HepG2 (cell line): ENCODE measurements around the gene PIP5KL1. TPM values are rescaled to one million over a fixed set of nuclear protein-coding genes. Genes with fewer than 3 reads are reported as not detected.

Source experiments
- ATF7-NPFF ChIP-seq: sonication (generic); formaldehyde crosslinking; IDR thresholded peaks from 2 replicates; pipeline ENCODE4 v1.8.1; 2023; ENCODE audit warnings: mild to moderate bottlenecking, low read depth, missing genetic modification reagents, moderate library complexity
- GATAD1 ChIP-seq: IDR thresholded peaks from 2 replicates; pipeline ENCODE4 v1.6.1; 2016; ENCODE audit warnings: missing genetic modification reagents, missing compliant biosample characterization
- HMG20A ChIP-seq: IDR thresholded peaks from 2 replicates; pipeline ENCODE4 v1.6.1; 2016; ENCODE audit warnings: borderline replicate concordance
- ISX ChIP-seq: sonication (generic); formaldehyde crosslinking; conservative IDR thresholded peaks from 2 replicates; pipeline ENCODE4 v1.5.0; 2020; ENCODE audit warnings: missing genetic modification reagents
- KDM6A ChIP-seq: IDR thresholded peaks from 2 replicates; pipeline ENCODE4 v1.6.1; 2016; ENCODE audit warnings: low read depth
- MIER3 ChIP-seq: IDR thresholded peaks from 2 replicates; pipeline ENCODE4 v1.6.1; 2016; ENCODE audit warnings: missing compliant biosample characterization, borderline replicate concordance
- NFKB2 ChIP-seq: sonication (generic); formaldehyde crosslinking; IDR thresholded peaks from 2 replicates; pipeline ENCODE4 v1.4.0; 2020; ENCODE audit warnings: missing genetic modification reagents, borderline replicate concordance
- PHF5A ChIP-seq: IDR thresholded peaks from one replicate; pipeline ENCODE4 v1.6.1; 2018; ENCODE audit warnings: low read depth, missing genetic modification reagents; ENCODE audit not compliant: unreplicated experiment
- SALL2 ChIP-seq: sonication (generic); formaldehyde crosslinking; IDR thresholded peaks from 2 replicates; pipeline ENCODE4 v1.8.1; 2023; ENCODE audit warnings: mild to moderate bottlenecking, missing genetic modification reagents, inconsistent platforms
- STAT5B ChIP-seq: sonication (generic); formaldehyde crosslinking; IDR thresholded peaks from 2 replicates; pipeline ENCODE4 v1.4.0; 2020; ENCODE audit warnings: missing genetic modification reagents
- ZNF282 ChIP-seq: fragments of 450-650 bp; IDR thresholded peaks from 2 replicates; pipeline ENCODE4 v1.6.1; 2018; ENCODE audit not compliant: partially characterized antibody
- ZNF546 ChIP-seq: sonication (generic); formaldehyde crosslinking; conservative IDR thresholded peaks from 2 replicates; pipeline ENCODE4 v1.8.1; 2023; ENCODE audit warnings: mild to moderate bottlenecking, missing genetic modification reagents
- polyA plus RNA-seq, 8 experiments: library from polyadenylated mRNA; depleted of rRNA in 3 of 8; stranded (reverse) in 7 of 8; unstranded in 1 of 8; fragments of >200 nt; fragmentation: Illumina TruSeq in 4 of 8; extraction: Trizol in 4 of 8; gene quantifications; 2 replicates each; pipeline versions ENCODE4 v1.2.1 to v1.2.3, GENCODE V29; 2011 to 2016; ENCODE audit warnings: low read depth in 4 of 8, missing spikeins in 1 of 8, mixed read lengths in 1 of 8; ENCODE audit not compliant: insufficient read depth in 1 of 8
- total RNA-seq, 5 experiments: library from RNA; depleted of rRNA; stranded (reverse); fragments of >200 nt; fragmentation: Illumina TruSeq; extraction: Trizol; gene quantifications; 2 replicates each; pipeline ENCODE4 v1.2.3, GENCODE V29; 2016; ENCODE audit warnings: low read depth in 1 of 5
- TF ChIP-seq, protein P1 (sequence below): IDR thresholded peaks from 2 replicates; pipeline ENCODE4 v1.4.0; 2020; ENCODE audit warnings: mild to moderate bottlenecking, missing genetic modification reagents
- TF ChIP-seq, protein P2 (sequence below): sonication (generic); formaldehyde crosslinking; IDR thresholded peaks from 2 replicates; pipeline ENCODE4 v1.4.0; 2020; ENCODE audit warnings: missing genetic modification reagents; ENCODE audit errors: not compliant biosample characterization
- TF ChIP-seq, protein P3 (sequence below), 2 experiments: sonication (generic) in 1 of 2; formaldehyde crosslinking in 1 of 2; IDR thresholded peaks; 2 replicates each; pipeline versions ENCODE4 v1.6.1 to v1.9.0; 2014 to 2022; ENCODE audit warnings: antibody characterized with exemption in 1 of 2, borderline replicate concordance in 1 of 2, inconsistent platforms in 1 of 2, low read depth in 1 of 2, missing genetic modification reagents in 1 of 2
- TF ChIP-seq, protein P4 (sequence below): IDR thresholded peaks from 2 replicates; pipeline ENCODE4 v1.6.1; 2018; ENCODE audit warnings: missing genetic modification reagents

The PIP5KL1 gene
- total and polyA plus RNA-seq, 2 of the 13 experiments (the other 11 are each of a cell fraction or from before 2014, with no cell fraction given) = 0.20 to 0.49 TPM

GRCh38 chr9:127937388-127938297, 7.1 kb upstream of the PIP5KL1 start, which contains the start of gene DPM2 (continued):
- TF ChIP-seq, protein P1, sequence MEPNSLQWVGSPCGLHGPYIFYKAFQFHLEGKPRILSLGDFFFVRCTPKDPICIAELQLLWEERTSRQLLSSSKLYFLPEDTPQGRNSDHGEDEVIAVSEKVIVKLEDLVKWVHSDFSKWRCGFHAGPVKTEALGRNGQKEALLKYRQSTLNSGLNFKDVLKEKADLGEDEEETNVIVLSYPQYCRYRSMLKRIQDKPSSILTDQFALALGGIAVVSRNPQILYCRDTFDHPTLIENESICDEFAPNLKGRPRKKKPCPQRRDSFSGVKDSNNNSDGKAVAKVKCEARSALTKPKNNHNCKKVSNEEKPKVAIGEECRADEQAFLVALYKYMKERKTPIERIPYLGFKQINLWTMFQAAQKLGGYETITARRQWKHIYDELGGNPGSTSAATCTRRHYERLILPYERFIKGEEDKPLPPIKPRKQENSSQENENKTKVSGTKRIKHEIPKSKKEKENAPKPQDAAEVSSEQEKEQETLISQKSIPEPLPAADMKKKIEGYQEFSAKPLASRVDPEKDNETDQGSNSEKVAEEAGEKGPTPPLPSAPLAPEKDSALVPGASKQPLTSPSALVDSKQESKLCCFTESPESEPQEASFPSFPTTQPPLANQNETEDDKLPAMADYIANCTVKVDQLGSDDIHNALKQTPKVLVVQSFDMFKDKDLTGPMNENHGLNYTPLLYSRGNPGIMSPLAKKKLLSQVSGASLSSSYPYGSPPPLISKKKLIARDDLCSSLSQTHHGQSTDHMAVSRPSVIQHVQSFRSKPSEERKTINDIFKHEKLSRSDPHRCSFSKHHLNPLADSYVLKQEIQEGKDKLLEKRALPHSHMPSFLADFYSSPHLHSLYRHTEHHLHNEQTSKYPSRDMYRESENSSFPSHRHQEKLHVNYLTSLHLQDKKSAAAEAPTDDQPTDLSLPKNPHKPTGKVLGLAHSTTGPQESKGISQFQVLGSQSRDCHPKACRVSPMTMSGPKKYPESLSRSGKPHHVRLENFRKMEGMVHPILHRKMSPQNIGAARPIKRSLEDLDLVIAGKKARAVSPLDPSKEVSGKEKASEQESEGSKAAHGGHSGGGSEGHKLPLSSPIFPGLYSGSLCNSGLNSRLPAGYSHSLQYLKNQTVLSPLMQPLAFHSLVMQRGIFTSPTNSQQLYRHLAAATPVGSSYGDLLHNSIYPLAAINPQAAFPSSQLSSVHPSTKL (CRISPR knock-in tag) = peak; percentile 23; the same call in 1 of the 2 replicates
- no peak for TF ChIP-seq SALL2 (CRISPR knock-in tag)
- TF ChIP-seq NFKB2 (CRISPR knock-in tag) = peak; percentile 56; the same call in 1 of the 2 replicates
- TF ChIP-seq HMG20A (CRISPR knock-in tag) = no peak
- TF ChIP-seq, protein P2, sequence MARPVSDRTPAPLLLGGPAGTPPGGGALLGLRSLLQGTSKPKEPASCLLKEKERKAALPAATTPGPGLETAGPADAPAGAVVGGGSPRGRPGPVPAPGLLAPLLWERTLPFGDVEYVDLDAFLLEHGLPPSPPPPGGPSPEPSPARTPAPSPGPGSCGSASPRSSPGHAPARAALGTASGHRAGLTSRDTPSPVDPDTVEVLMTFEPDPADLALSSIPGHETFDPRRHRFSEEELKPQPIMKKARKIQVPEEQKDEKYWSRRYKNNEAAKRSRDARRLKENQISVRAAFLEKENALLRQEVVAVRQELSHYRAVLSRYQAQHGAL (CRISPR knock-in tag) = no peak
- no peak for TF ChIP-seq KDM6A (CRISPR knock-in tag)
- no peak; the same call in 1 of the 2 replicates for TF ChIP-seq ATF7-NPFF
- peak; percentile 90 for TF ChIP-seq GATAD1 (CRISPR knock-in tag)
- TF ChIP-seq PHF5A (CRISPR knock-in tag) = peak; percentile 46
- no peak for TF ChIP-seq ZNF282
- TF ChIP-seq, protein P3, sequence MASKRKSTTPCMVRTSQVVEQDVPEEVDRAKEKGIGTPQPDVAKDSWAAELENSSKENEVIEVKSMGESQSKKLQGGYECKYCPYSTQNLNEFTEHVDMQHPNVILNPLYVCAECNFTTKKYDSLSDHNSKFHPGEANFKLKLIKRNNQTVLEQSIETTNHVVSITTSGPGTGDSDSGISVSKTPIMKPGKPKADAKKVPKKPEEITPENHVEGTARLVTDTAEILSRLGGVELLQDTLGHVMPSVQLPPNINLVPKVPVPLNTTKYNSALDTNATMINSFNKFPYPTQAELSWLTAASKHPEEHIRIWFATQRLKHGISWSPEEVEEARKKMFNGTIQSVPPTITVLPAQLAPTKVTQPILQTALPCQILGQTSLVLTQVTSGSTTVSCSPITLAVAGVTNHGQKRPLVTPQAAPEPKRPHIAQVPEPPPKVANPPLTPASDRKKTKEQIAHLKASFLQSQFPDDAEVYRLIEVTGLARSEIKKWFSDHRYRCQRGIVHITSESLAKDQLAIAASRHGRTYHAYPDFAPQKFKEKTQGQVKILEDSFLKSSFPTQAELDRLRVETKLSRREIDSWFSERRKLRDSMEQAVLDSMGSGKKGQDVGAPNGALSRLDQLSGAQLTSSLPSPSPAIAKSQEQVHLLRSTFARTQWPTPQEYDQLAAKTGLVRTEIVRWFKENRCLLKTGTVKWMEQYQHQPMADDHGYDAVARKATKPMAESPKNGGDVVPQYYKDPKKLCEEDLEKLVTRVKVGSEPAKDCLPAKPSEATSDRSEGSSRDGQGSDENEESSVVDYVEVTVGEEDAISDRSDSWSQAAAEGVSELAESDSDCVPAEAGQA (IDR thresholded peaks at IDR 0.05; ENCODE audit: low read depth) = peak; percentile 50; the same call in 1 of the 2 replicates
- TF ChIP-seq, protein P3 (CRISPR knock-in tag; IDR thresholded peaks at IDR 0.05; ENCODE audit: borderline replicate concordance) = 0 out of 2 replicates have a peak, but pooled peaks have one; percentile 42
- TF ChIP-seq ZNF546 (CRISPR knock-in tag) = no peak
- TF ChIP-seq ISX (CRISPR knock-in tag) = 0 out of 2 replicates have a peak, but pooled peaks have one; percentile 28
- TF ChIP-seq STAT5B (CRISPR knock-in tag) = no peak
- no peak for TF ChIP-seq MIER3 (CRISPR knock-in tag)
- TF ChIP-seq, protein P4, sequence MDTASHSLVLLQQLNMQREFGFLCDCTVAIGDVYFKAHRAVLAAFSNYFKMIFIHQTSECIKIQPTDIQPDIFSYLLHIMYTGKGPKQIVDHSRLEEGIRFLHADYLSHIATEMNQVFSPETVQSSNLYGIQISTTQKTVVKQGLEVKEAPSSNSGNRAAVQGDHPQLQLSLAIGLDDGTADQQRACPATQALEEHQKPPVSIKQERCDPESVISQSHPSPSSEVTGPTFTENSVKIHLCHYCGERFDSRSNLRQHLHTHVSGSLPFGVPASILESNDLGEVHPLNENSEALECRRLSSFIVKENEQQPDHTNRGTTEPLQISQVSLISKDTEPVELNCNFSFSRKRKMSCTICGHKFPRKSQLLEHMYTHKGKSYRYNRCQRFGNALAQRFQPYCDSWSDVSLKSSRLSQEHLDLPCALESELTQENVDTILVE = no peak
